ENCODE measurements around the gene MACROD2. TPM values are rescaled to one million over a fixed set of nuclear protein-coding genes. Genes with fewer than 3 reads are reported as not detected.
A peak's percentile ranks its signal among the peaks of the same experiment; 100 is the strongest.

Gene MACROD2
- total RNA-seq, 3 donors from 2014 or later: 3.2 to 7.6 (median 6.4) TPM

DNA sequence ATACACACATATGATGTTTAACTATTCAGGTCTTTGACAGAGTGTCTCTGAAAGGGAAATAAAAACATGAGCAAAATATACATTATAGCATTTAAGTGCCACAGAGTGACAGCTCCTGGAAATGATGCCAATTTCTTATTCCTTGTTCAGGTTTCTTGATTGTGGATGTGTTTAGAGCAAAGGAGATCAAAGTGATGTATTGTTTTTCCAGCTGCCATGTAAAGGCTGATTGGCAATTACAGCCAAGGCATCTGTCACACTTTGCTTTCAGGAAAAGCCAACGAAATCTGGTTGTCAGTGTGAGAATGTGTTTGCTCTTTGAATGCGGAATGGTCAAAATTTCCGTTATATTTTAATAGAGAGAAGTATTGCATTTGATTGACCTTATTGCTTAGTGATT lies 689.9 kb downstream of the MACROD2 start:
- Histone ChIP-seq H3K4me3 (no peak overlapping the region), H3K36me3 (ENCODE audit: low read depth) (no peaks in the 10 kb centered on the region), H3K4me1 (ENCODE audit: low read depth) (no peaks in the 10 kb centered on the region), H3K9me3 (no peaks in the 10 kb centered on the region)
- no peak for DNase-seq
- ATAC-seq: no peak
- intact Hi-C loops (cut with DNase I, micrococcal nuclease): no loop called here
- TF ChIP-seq, protein P1, sequence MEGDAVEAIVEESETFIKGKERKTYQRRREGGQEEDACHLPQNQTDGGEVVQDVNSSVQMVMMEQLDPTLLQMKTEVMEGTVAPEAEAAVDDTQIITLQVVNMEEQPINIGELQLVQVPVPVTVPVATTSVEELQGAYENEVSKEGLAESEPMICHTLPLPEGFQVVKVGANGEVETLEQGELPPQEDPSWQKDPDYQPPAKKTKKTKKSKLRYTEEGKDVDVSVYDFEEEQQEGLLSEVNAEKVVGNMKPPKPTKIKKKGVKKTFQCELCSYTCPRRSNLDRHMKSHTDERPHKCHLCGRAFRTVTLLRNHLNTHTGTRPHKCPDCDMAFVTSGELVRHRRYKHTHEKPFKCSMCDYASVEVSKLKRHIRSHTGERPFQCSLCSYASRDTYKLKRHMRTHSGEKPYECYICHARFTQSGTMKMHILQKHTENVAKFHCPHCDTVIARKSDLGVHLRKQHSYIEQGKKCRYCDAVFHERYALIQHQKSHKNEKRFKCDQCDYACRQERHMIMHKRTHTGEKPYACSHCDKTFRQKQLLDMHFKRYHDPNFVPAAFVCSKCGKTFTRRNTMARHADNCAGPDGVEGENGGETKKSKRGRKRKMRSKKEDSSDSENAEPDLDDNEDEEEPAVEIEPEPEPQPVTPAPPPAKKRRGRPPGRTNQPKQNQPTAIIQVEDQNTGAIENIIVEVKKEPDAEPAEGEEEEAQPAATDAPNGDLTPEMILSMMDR (IDR thresholded peaks at IDR 0.05): no peak

DNA sequence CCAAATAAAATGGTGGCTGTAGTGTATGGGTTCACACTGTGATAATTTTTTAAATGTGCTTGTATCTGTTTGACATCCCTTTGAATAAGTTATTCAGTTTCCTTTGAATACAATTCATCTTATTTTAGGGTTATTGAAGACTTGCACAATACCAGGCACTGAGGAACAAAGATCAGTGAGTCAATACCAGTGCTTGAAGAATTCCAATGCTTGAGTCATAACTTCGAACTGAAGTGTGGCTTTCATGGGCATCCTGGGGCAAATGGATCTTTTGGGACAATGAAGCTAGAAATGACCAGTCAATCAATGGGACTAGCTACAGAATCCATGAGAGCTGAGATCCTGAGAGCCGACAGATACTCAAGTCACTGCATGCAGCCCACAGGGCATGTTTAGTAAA lies 692.0 kb downstream of the MACROD2 start:
- intact Hi-C loops (cut with DNase I, micrococcal nuclease): no loop called here
- Histone ChIP-seq H3K4me3 (no peak overlapping the region), H3K36me3 (ENCODE audit: low read depth) (no peaks in the 10 kb centered on the region), H3K9me3 (no peaks in the 10 kb centered on the region), H3K4me1 (ENCODE audit: low read depth) (no peaks in the 10 kb centered on the region)
- ATAC-seq: no peak
- TF ChIP-seq, protein P1 (IDR thresholded peaks at IDR 0.05): no peak
- DNase-seq: no peak

DNA sequence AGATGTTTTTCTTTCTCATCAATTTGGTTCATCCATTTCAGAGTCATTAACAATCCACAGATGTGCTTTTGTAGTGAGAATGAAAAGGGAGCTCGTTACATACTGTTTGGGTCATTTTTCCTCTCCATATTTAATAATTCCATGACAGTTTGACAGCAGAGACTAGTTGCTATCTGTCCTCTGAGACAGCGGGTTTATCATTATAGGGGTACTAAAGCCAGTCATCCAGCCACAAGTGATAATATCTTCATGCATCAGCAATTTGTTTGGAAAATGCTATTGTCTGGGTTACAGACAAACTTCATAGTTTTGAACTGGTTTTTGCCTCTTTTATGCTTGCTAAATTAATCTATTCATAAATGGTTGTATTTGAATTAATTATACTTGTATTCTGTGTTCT lies 692.7 kb downstream of the MACROD2 start:
- Histone ChIP-seq H3K4me3 (no peak overlapping the region), H3K4me1 (ENCODE audit: low read depth) (no peaks in the 10 kb centered on the region), H3K36me3 (ENCODE audit: low read depth) (no peaks in the 10 kb centered on the region), H3K9me3 (no peaks in the 10 kb centered on the region)
- DNase-seq (no peak), ATAC-seq (no peak)
- TF ChIP-seq, protein P1 (IDR thresholded peaks at IDR 0.05): no peak
- intact Hi-C loops (cut with DNase I, micrococcal nuclease): no loop called here

DNA sequence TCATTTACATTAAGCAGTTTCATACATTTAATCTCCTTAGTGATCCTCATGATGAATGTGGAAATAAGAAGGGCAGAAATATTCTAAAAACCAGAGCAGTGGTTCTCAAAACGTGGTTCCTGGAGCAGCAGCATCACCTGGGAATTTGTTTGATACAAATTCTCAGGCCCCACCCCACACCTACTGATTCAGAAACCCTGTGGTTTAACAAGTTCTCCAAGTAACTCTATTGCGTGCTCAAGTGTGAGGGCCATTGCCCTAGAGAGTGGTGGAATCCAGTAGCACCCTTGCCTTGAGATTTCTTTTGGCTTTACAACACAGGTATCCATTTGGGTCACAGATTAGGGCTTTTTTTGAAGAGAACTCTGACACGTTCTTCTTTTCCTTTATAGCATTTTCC lies 696.7 kb downstream of the MACROD2 start:
- no peak overlapping the region for H3K4me3 ChIP-seq
- no peaks in the 10 kb centered on the region for H3K9me3 ChIP-seq
- intact Hi-C loops (cut with DNase I, micrococcal nuclease): no loop called here
- DNase-seq (no peak), ATAC-seq (no peak)
- no peaks in the 10 kb centered on the region for H3K36me3 ChIP-seq (ENCODE audit: low read depth)
- TF ChIP-seq, protein P1 (IDR thresholded peaks at IDR 0.05): no peak
- no peaks in the 10 kb centered on the region for H3K4me1 ChIP-seq (ENCODE audit: low read depth)

DNA sequence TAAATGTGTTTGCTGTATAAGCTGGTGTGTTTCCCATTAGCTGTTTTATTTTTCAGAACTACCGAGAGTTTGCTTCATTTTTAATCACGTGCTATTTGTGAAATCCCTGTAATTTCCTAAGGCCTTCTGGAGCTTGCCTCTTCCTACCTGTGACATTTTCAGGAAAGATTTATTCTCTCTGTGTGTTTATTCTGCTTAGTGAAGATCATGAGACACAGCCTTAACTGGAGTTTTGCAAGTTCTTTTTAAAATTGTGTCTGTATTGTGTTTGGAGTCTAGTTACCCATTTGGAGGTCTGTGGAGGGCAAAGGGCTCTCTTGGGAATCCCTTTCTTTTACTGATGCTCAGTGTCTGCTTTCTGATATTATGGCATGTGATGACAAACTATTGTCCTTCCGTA lies 701.2 kb downstream of the MACROD2 start:
- no peaks in the 10 kb centered on the region for H3K36me3 ChIP-seq (ENCODE audit: low read depth)
- no peak overlapping the region for H3K4me3 ChIP-seq
- DNase-seq (no peak), ATAC-seq (no peak)
- TF ChIP-seq, protein P1 (IDR thresholded peaks at IDR 0.05): no peak
- intact Hi-C loops (cut with DNase I, micrococcal nuclease): no loop called here
- H3K9me3 ChIP-seq: no peaks in the 10 kb centered on the region
- H3K4me1 ChIP-seq (ENCODE audit: low read depth): peaks cover 11% of the 10 kb centered on the region

DNA sequence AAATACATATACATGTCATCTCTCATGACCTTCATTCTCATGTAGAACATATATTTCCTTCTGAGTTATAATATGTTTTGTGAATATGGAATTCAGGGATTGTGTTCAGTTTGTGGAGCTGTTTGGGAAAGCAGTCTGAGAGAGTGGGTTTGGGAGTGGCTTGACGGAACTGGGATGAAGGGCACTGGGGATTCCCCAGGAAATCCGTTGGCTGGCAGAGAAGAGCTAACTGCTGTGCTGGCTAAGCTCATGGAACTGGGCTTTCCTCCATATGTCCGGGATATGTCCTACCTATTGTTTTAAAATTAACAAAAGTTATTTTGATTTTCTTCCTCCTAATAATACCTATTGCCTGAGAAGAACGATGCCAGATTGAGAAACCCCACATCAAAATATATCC lies 701.6 kb downstream of the MACROD2 start:
- intact Hi-C loops (cut with DNase I, micrococcal nuclease): no loop called here
- DNase-seq: no peak

More for the DNA sequence above, 701.6 kb downstream of the MACROD2 start:
- ATAC-seq: peak; percentile 37
- no peaks in the 10 kb centered on the region for H3K36me3 ChIP-seq (ENCODE audit: low read depth)
- TF ChIP-seq, protein P1 (IDR thresholded peaks at IDR 0.05): no peak
- H3K4me3 ChIP-seq: no peak overlapping the region
- H3K9me3 ChIP-seq: no peaks in the 10 kb centered on the region
- peaks cover 14% of the 10 kb centered on the region for H3K4me1 ChIP-seq (ENCODE audit: low read depth)
